ENCODE results near the gene SYT17. TPM values are rescaled to one million over a fixed set of nuclear protein-coding genes. Genes with fewer than 3 reads are reported as not detected.

SYT17 gene
- total RNA-seq (2022; extraction: Qiagen RNA extraction), result 9.7 to 13.1 TPM (median 11.0 TPM) in 5 replicates

GRCh38 chr16:19167710-19168370 lies at the start of gene SYT17:
SYT17 (plus strand) TSS chr16:19168240; CDS start chr16:19168647, 407 bp downstream.

GRCh38 chr16:19285431-19285830 lies 117.4 kb downstream of the SYT17 start, which contains the start of gene CLEC19A:
CLEC19A (plus strand) TSS chr16:19285731; CDS start chr16:19285852, 121 bp downstream.

Other genes starting within 250 kb of the SYT17 start
- 13.8 to 23.9 TPM (median 21.7 TPM) in 5 replicates for gene SMG1, start 241.8 kb upstream of the SYT17 start, total RNA-seq (2022; extraction: Qiagen RNA extraction)
- gene TMC7, start 184.3 kb upstream of the SYT17 start, total RNA-seq (2022; extraction: Qiagen RNA extraction), result 6.2 to 8.8 TPM (median 7.4 TPM) in 5 replicates
- gene COQ7, start 100.6 kb upstream of the SYT17 start, total RNA-seq (2022; extraction: Qiagen RNA extraction), result 23.4 to 26.0 TPM (median 24.4 TPM) in 5 replicates
- 11.0 to 18.3 TPM (median 15.8 TPM) in 5 replicates for gene ITPRIPL2, start 54.3 kb upstream of the SYT17 start, total RNA-seq (2022; extraction: Qiagen RNA extraction)
- 0.11 to 0.32 TPM (median 0.19 TPM) in 4 of 5 replicates, not detected in the other for gene CLEC19A, start 117.5 kb downstream of the SYT17 start, total RNA-seq (2022; extraction: Qiagen RNA extraction)
- gene TMC5, start 249.6 kb downstream of the SYT17 start, total RNA-seq (2022; extraction: Qiagen RNA extraction), result 4.8 to 7.3 TPM (median 5.3 TPM) in 5 replicates